Activated CD4-positive, alpha-beta T cell treated with anti-CD3 and anti-CD28 coated beads for 36 hours (primary cell): ENCODE data around the gene ZSWIM1. TPM values are rescaled to one million over a fixed set of nuclear protein-coding genes. Genes with fewer than 3 reads are reported as not detected.
"Not testable (repeated sequence)": the region's sequence is repeated elsewhere in the genome, so short reads cannot be mapped to it uniquely, and the experiment has no call there.

Source experiments
- ATAC-seq: fragments of 200-7000 bp; cut with Tn5 transposase; one replicate; pipeline ENCODE4 v1.10.0; 2021; ENCODE audit warnings: mild to moderate bottlenecking, moderate library complexity
- CTCF ChIA-PET: fragments of 350-600 bp; sonication (Branson Sonifier 250); formaldehyde crosslinking; loops from one replicate; lab custom pipeline; 2021; ENCODE audit warnings: antibody characterized with exemption; lab: Charles Lee
- POLR2A ChIA-PET: fragments of 350-600 bp; sonication (Branson Sonifier 250); formaldehyde crosslinking; loops from one replicate; lab custom pipeline; 2021; ENCODE audit warnings: antibody characterized with exemption, inconsistent platforms; lab: Charles Lee
- DNase-seq: peaks from one replicate; pipeline ENCODE4 v3.0.0-alpha.2; 2020
- H3K27ac Mint-ChIP-seq: one replicate; pipeline ENCODE4 v1.8.0; 2021; ENCODE audit warnings: mixed read lengths
- H3K27me3 Mint-ChIP-seq: one replicate; pipeline ENCODE4 v1.8.0; 2021; ENCODE audit warnings: mixed read lengths
- H3K36me3 Mint-ChIP-seq: one replicate; pipeline ENCODE4 v1.8.0; 2021; ENCODE audit warnings: low read depth, mixed read lengths
- H3K4me1 Mint-ChIP-seq: one replicate; pipeline ENCODE4 v1.8.0; 2021; ENCODE audit warnings: mixed read lengths
- H3K4me3 Mint-ChIP-seq: one replicate; pipeline ENCODE4 v1.8.0; 2021; ENCODE audit warnings: mild to moderate bottlenecking, moderate library complexity, mixed read lengths
- H3K9me3 Mint-ChIP-seq: one replicate; pipeline ENCODE4 v1.8.0; 2021; ENCODE audit warnings: low read depth, mixed read lengths
- intact Hi-C, 2 experiments: fragments of 100-400 bp; cut with DNase I in 1 of 2; cut with micrococcal nuclease in 1 of 2; formaldehyde crosslinking; loops; one replicate each; pipeline versions ENCODE4 v1.14.2 to v1.15.1; 2022 to 2024; cut with DNase I, micrococcal nuclease
- total RNA-seq, 2 experiments: library from RNA; stranded (reverse); gene quantifications; one replicate each; pipeline ENCODE4 v1.2.3, GENCODE V29; 2021

Gene ZSWIM1
- total RNA-seq, 2 experiments from 2014 or later: 9.4 to 10.7 TPM

DNA sequence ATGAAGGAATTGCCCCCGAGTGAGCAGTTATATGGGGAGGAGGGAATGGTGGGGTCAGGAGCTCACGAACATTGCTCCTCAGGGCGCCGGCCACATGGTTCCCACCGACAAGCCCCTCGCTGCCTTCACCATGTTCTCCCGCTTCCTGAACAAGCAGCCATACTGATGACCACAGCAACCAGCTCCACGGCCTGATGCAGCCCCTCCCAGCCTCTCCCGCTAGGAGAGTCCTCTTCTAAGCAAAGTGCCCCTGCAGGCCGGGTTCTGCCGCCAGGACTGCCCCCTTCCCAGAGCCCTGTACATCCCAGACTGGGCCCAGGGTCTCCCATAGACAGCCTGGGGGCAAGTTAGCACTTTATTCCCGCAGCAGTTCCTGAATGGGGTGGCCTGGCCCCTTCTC lies 17.3 kb downstream of the ZSWIM1 start:
- ChIA-PET CTCF (no interaction called here), POLR2A (interaction anchor here (0.6 kb wide), 1 partner anchor 19 kb away, joined by 3 read pairs; no protein-coding TSS in a partner anchor)
- intact Hi-C loops: no loop called here
- no peak overlapping the region for H3K27ac Mint-ChIP-seq
- peaks cover 14% of the 10 kb centered on the region for H3K36me3 Mint-ChIP-seq
- ATAC-seq (no peak), DNase-seq (no peak)
- H3K4me3 Mint-ChIP-seq: no peak overlapping the region
- H3K4me1 Mint-ChIP-seq: peaks cover 5% of the 10 kb centered on the region
- no peaks in the 10 kb centered on the region for H3K27me3 Mint-ChIP-seq
- H3K9me3 Mint-ChIP-seq: no peaks in the 10 kb centered on the region

DNA sequence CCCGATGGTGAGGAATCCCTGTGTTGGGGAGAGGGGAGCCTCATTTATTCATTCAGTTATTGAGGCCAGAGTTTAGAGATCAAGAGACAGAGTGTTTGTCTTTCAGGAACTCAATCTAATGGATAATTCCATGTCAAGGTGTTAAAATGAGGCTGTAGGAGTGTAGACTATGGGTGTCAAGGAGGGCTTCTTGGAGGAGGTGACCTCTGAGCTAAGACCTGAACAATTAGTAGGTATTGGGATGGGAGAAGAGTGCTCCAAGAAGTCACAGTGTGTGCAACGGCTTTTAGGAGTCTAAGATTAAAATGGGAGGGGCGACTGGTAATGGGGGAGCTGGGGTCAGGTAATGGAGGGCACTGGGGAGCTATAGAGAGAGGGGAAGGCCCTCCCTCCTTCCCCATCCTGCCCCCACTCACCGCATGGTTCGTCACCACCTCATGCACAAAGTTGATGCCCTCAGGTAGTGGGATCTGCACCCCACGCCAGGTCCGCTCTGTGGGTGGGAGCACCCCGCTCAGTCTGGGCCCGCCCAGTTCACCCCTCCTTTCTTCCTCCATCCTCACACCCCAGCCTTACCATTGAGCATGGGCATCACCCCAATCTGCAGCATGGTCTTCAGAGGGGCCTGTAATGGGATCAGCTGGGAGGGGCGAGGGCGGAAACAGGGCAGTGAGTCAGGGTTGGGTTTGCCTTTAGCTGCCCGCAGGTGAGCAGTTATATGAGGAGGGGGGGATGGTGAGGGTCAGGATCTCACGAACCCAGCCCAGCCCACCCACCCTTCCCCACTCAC lies 18.2 kb downstream of the ZSWIM1 start:
- H3K27ac Mint-ChIP-seq: no peak overlapping the region
- POLR2A ChIA-PET: interaction anchor here (0.5 kb wide), 1 partner anchor 144 kb away, joined by 7 read pairs; no protein-coding TSS in a partner anchor
- intact Hi-C loops: no loop called here
- no peaks in the 10 kb centered on the region for H3K9me3 Mint-ChIP-seq
- H3K4me1 Mint-ChIP-seq: no peaks in the 10 kb centered on the region
- H3K36me3 Mint-ChIP-seq: peaks cover 9% of the 10 kb centered on the region
- ATAC-seq: no peak
- no peak for DNase-seq
- CTCF ChIA-PET: no interaction called here
- H3K4me3 Mint-ChIP-seq: no peak overlapping the region
- H3K27me3 Mint-ChIP-seq: no peaks in the 10 kb centered on the region

DNA sequence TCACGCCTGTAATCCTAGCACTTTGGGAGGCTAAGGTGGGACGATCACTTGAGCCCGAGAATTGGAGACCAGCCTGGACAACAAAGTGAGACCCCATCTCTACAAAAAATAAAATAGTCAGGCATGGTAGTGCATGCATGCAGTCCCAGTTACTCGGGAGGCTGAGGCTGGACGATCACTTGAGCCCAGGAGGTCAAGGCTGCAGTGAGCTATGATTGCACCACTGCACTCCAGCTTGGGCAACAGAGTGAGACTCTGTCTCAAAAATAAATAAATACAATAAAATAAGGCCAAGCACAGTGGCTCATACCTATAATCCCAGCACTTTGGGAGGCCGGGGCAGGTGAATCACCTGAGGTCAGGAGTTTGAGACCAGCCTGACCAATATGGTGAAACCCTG lies 20.3 kb downstream of the ZSWIM1 start:
- H3K9me3 Mint-ChIP-seq, H3K36me3 Mint-ChIP-seq, H3K4me3 Mint-ChIP-seq, POLR2A ChIA-PET, H3K4me1 Mint-ChIP-seq, ATAC-seq, intact Hi-C loops, H3K27ac Mint-ChIP-seq, H3K27me3 Mint-ChIP-seq, DNase-seq: not testable (repeated sequence)
- CTCF ChIA-PET: interaction anchor here (1.1 kb wide), 1 partner anchor 76 kb away, joined by 3 read pairs; no protein-coding TSS in a partner anchor

DNA sequence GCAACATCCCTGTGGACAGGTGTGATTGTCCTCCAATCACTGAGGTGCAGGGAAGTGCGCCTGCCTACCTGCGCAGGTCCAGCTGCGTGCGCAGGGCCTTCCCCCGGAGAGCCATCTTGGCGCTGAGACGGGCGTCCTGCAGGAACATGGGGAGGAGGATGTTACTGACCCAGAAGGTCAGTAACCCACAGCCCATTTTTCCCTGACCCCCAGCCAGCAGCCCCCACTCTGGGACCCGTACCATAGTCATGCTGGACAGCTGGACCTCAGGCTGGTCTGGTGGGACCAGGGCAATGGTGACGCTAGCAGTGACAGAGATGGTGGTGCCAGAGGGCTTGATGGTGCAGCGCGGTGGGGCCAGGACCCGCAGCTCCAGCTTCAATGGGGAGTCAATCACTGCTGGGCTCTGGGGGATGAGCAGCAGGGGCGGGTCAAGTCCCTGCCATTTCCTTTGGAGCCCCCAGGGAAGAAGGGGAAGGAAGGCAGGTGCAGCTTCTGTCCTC lies 21.2 kb downstream of the ZSWIM1 start:
- ATAC-seq (no peak), DNase-seq (no peak)
- H3K4me1 Mint-ChIP-seq: no peaks in the 10 kb centered on the region
- ChIA-PET CTCF (interaction anchor here (0.5 to 1.1 kb wide), 3 partner anchors 22 to 99 kb away, joined by 3 read pairs; no protein-coding TSS in a partner anchor), POLR2A (interaction anchor here (0.7 kb wide), 1 partner anchor 33 kb away, joined by 3 read pairs; no protein-coding TSS in a partner anchor)
- H3K27ac Mint-ChIP-seq: no peak overlapping the region
- no peak overlapping the region for H3K4me3 Mint-ChIP-seq
- intact Hi-C loops: no loop called here
- no peaks in the 10 kb centered on the region for H3K27me3 Mint-ChIP-seq
- H3K9me3 Mint-ChIP-seq: no peaks in the 10 kb centered on the region
- H3K36me3 Mint-ChIP-seq: peaks cover 2% of the 10 kb centered on the region

DNA sequence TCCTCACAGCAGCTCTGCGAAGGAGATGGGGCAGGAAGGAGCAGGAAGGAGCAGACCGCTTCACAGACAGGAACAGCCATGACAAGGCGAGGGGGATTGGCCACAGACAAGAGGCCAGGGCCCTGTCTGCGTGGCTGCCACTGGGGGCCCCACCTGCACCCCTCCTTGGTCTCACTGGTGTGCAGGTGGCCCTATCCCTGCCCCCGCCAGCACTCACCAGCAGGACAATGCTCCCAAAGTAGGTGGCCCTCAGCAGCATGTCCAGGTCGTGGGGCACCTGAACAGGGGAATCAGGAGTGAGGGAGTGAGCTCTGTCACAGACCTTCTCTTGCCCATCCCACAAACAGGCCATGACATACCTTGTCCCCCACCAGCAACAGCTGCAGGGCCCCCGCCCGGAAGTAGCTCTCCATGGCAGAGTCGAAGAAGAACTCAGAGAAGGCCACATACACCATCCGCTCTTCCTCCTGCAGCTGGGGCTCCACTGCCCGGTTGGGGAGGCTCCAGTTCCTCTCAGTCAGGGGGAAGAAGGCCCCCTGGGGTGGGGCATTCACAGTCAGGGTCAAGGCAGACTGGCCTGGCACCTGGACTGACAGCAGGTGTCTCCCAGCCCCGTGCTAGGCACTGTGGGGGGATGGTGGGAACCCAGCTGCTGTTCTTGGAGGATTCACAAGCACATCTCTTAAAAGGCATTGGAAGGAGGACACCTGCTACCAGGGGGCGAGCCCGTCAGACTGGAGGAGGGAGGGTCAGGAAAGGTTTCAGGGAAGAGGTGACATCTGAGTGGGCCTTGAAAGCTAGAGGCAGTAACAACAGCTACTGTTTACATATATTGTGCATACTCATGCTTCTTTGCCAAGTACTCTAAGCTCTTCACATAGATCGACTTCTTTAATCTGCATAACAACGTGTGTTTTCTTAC lies 23.8 kb downstream of the ZSWIM1 start:
- no peak overlapping the region for H3K27ac Mint-ChIP-seq
- CTCF ChIA-PET: interaction anchor here (0.7 to 1.0 kb wide), 4 partner anchors 19 to 109 kb away, joined by 3 to 4 read pairs (median 3); no protein-coding TSS in a partner anchor

DNA sequence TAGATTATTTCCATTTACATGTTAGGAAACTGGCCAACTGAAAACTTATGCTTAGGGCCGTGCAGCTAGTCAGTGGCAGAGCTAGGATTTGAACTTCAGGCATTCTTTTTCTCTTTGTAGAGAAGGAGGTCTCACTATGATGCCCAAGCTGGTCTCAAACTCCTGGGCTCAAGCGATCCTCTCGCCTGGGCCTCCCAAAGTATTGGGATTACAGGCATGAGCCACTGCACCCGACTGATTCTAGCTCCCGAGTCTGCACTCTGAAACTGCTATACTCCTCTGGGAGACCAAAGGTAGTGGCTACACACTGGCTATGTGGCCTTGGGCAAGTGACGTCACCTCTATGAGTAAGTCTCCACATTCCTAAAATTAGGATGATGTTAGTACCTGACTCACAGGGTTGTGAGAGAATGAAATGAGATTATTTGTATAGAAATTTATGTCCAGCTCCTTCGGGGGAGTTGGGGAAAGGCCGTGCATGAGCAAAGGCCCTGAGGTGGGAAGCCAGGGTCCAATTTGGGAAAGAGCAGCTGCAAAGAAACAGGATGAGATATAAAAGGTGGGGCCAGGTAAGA lies 24.6 kb downstream of the ZSWIM1 start:
- Mint-ChIP-seq H3K4me1 (peaks cover 2% of the 10 kb centered on the region), H3K9me3 (no peaks in the 10 kb centered on the region), H3K36me3 (no peaks in the 10 kb centered on the region), H3K27ac (no peak overlapping the region), H3K4me3 (no peak overlapping the region), H3K27me3 (no peaks in the 10 kb centered on the region)
- intact Hi-C loops: no loop called here
- no peak for ATAC-seq
- POLR2A ChIA-PET: interaction anchor here (0.5 to 0.6 kb wide), 2 partner anchors 109 to 211 kb away, joined by 7 read pairs; no protein-coding TSS in a partner anchor
- CTCF ChIA-PET: interaction anchor here (0.7 to 1.0 kb wide), 4 partner anchors 18 to 109 kb away, joined by 3 to 4 read pairs (median 3); no protein-coding TSS in a partner anchor
- no peak for DNase-seq

More for the DNA sequence above, 23.8 kb downstream of the ZSWIM1 start:
- Mint-ChIP-seq H3K4me1 (no peaks in the 10 kb centered on the region), H3K27me3 (no peaks in the 10 kb centered on the region), H3K36me3 (no peaks in the 10 kb centered on the region), H3K9me3 (no peaks in the 10 kb centered on the region), H3K4me3 (no peak overlapping the region)
- no peak for DNase-seq
- POLR2A ChIA-PET: interaction anchor here (0.5 kb wide), 1 partner anchor 212 kb away, joined by 7 read pairs; no protein-coding TSS in a partner anchor
- no peak for ATAC-seq
- intact Hi-C loops: no loop called here

DNA sequence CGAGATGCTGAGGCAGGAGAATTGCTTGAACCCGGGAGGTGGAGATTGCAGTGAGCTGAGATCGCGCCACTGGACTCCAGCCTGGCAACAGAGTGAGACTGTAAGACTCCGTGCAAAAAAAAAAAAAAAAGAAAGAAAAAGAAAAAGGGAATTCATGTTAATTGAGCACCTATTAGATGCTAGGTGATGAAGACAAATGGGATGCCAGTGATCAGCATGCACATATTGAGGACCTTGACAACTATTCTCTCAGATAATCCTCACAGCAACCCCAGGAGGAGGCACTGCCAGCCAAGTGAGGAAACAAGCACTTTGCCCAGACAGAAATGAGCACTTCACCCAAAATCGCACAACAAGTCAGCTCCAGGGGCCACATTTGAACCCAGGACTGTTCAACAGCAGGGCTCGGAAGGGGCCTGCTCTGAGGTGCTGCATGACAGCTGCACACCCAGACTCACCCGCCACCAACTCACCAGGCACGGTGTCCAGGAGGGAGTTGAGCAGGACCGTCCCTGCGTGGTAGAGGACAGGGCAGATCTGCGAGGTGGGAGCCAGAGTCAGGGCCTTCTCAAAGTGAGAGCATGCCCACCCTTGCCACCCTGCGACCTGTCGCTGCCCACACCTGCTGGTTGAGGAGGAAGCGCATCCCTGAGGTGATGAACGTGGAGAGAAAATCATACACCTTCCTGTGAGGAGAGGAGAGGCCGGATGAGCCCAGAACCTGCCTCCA lies 26.4 kb downstream of the ZSWIM1 start:
- Mint-ChIP-seq H3K27me3 (peaks cover 2% of the 10 kb centered on the region), H3K9me3 (no peaks in the 10 kb centered on the region), H3K36me3 (no peaks in the 10 kb centered on the region), H3K4me3 (no peak overlapping the region), H3K27ac (no peak overlapping the region), H3K4me1 (peaks cover 13% of the 10 kb centered on the region)
- DNase-seq (no peak), ATAC-seq (no peak)
- ChIA-PET POLR2A (no interaction called here), CTCF (interaction anchor here (1.0 kb wide), 1 partner anchor 15 kb away, joined by 3 read pairs; no protein-coding TSS in a partner anchor)
- intact Hi-C loops: no loop called here

DNA sequence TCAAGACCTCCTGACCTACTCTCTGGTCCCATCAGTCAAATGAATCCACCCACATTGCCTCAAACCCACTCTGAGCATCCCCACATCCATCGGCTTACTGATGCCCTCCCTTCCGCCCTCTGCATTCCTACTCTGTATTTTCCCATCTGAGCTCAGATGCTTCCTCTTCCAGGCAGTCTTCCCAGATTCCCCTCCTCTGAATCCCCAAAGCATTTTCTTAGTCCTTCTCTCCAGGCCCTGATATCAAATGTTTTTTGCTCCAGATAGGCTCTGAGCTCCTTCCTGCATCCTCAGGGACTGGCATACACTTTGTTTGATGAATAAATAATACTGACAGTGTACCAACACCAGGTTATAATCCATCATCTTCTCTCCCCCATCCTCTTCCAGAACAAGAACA lies 27.1 kb downstream of the ZSWIM1 start:
- POLR2A ChIA-PET: no interaction called here
- intact Hi-C loops: no loop called here
- ATAC-seq (no peak), DNase-seq (no peak)
- Mint-ChIP-seq H3K9me3 (no peaks in the 10 kb centered on the region), H3K4me3 (no peak overlapping the region), H3K4me1 (peaks cover 16% of the 10 kb centered on the region), H3K27me3 (peaks cover 4% of the 10 kb centered on the region), H3K27ac (no peak overlapping the region), H3K36me3 (no peaks in the 10 kb centered on the region)
- CTCF ChIA-PET: interaction anchor here (1.0 kb wide), 1 partner anchor 15 kb away, joined by 3 read pairs; no protein-coding TSS in a partner anchor

DNA sequence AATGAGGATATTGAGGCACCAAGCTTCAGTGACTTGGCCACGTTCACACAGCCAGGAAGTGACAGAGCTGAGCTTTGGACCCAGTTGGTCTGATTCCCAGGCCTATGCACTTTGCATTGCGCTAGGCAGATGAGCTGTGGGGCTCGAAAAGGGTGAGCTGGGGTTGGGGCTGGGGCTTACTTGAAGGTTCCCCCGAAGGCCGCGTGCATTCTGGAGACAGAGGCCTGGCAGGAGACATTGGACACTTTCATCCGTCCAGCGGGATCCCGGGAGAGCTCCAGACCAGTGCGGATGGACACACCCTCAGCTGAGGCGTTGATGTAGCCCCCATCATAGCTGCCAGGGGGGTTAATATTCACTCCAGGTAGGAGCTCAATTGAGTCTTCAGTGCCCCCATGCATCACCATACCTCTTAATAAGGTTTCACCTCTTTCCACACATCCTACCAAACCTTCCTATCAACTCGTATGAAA lies 28.3 kb downstream of the ZSWIM1 start:
- DNase-seq (no peak), ATAC-seq (no peak)
- Mint-ChIP-seq H3K27ac (no peak overlapping the region), H3K36me3 (no peaks in the 10 kb centered on the region), H3K9me3 (no peaks in the 10 kb centered on the region), H3K27me3 (peaks cover 9% of the 10 kb centered on the region), H3K4me1 (peaks cover 16% of the 10 kb centered on the region), H3K4me3 (no peak overlapping the region)
- POLR2A ChIA-PET: no interaction called here
- intact Hi-C loops: no loop called here
- CTCF ChIA-PET: interaction anchor here (1.5 kb wide), 2 partner anchors 50 to 111 kb away, joined by 3 to 4 read pairs; no protein-coding TSS in a partner anchor
